KOPT-K1 (cell line): ENCODE results near the gene STAP1.
"Not testable (repeated sequence)": the region's sequence is repeated elsewhere in the genome, so short reads cannot be mapped to it uniquely, and the experiment has no call there.

ENCODE experiments used
- H3K27ac ChIP-seq: fragments of 200-600 bp; sonication (generic); 2 replicates; pipeline ENCODE4 v1.5.1; 2016; ENCODE audit warnings: antibody characterized with exemption, mild to moderate bottlenecking, low read depth, low read length; ENCODE audit not compliant: poor library complexity, severe bottlenecking
- H3K36me3 ChIP-seq: fragments of 200-600 bp; sonication (generic); 2 replicates; pipeline ENCODE4 v1.5.1; 2017; ENCODE audit warnings: antibody characterized with exemption, mild to moderate bottlenecking, low read length, moderate library complexity; ENCODE audit not compliant: insufficient read depth
- H3K9me3 ChIP-seq: fragments of 200-600 bp; sonication (generic); 2 replicates; pipeline ENCODE4 v1.5.1; 2017; ENCODE audit warnings: antibody characterized with exemption, low read length, mild to moderate bottlenecking; ENCODE audit not compliant: insufficient read depth, poor library complexity, severe bottlenecking

Gene STAP1

GRCh38 chr4:67632492-67632891, 74.0 kb downstream of the STAP1 start:
- Histone ChIP-seq H3K36me3 (peaks cover 80% of the 10 kb centered on the region), H3K9me3 (no peaks in the 10 kb centered on the region), H3K27ac (no peak overlapping the region)

GRCh38 chr4:67634741-67635140, 76.2 kb downstream of the STAP1 start:
- no peak overlapping the region for H3K27ac ChIP-seq
- H3K9me3 ChIP-seq: peaks cover 8% of the 10 kb centered on the region
- peaks cover 78% of the 10 kb centered on the region for H3K36me3 ChIP-seq

DNA sequence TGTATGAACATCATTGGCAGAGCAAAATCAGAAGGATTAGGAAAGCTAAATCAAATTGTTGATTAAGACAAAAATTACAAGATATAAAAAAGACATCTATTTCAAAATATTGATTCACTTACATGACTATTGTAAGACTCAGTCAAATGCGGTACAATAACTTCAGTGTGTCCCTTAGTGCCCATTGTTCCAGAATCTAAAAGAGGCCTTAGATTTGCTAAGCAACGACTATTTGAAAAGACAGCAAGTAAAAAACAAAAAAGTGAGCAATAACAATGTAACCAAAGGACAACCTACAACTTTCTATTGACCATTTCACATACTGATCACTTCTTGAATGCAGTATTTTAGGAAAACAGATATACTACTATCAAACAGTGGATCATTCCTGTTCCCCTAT, 76.8 kb downstream of the STAP1 start:
- H3K9me3 ChIP-seq: peaks cover 8% of the 10 kb centered on the region
- H3K36me3 ChIP-seq: peaks cover 78% of the 10 kb centered on the region
- no peak overlapping the region for H3K27ac ChIP-seq

DNA sequence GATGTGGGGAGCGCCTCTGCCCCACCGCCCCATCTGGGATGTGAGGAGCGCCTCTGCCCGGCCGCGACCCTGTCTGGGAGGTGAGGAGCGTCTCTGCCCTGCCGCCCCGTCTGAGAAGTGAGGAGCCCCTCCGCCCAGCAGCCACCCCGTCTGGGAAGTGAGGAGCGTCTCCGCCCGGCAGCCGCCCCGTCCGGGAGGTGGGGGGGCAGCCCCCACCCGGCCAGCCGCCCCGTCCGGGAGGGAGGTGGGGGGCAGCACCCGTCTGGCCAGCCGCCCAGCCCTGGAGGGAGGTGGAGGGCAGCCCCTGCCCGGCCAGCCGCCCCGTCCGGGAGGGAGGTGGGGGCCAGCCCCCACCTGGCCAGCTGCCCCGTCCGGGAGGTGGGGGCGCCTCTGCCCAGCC, 78.5 kb downstream of the STAP1 start:
- not testable (repeated sequence) for H3K9me3 ChIP-seq

GRCh38 chr4:67638136-67638535, 79.6 kb downstream of the STAP1 start:
- Histone ChIP-seq H3K27ac (no peak overlapping the region), H3K9me3 (peaks cover 8% of the 10 kb centered on the region), H3K36me3 (peaks cover 70% of the 10 kb centered on the region)

More for the DNA sequence above, 78.5 kb downstream of the STAP1 start:
- not testable (repeated sequence) for H3K27ac ChIP-seq
- peaks cover 78% of the 10 kb centered on the region for H3K36me3 ChIP-seq

- Histone ChIP-seq H3K9me3 (peaks cover 8% of the 10 kb centered on the region), H3K36me3 (peaks cover 57% of the 10 kb centered on the region), H3K27ac (no peak overlapping the region)
These were observed 93.0 kb downstream of the STAP1 start for GRCh38 chr4:67651536-67651935.
